Transverse colon (tissue), 4 donors: ENCODE data around the gene MPP4. TPM values are rescaled to one million over a fixed set of nuclear protein-coding genes. Genes with fewer than 3 reads are reported as not detected.

ENCODE experiments used
- DNase-seq: peaks from one replicate; pipeline ENCODE4 v3.0.0-alpha.2; 2019
- H3K27ac ChIP-seq, 4 donors: fragments of 200-600 bp; sonication (generic); 2 replicates each; pipeline ENCODE4 v1.5.1; 2016 to 2018; ENCODE audit warnings: inconsistent platforms in 4 of 4
- H3K27me3 ChIP-seq: fragments of 200-600 bp; sonication (generic); 2 replicates; pipeline ENCODE4 v1.5.1; 2017; ENCODE audit warnings: inconsistent platforms
- H3K36me3 ChIP-seq, 4 donors: fragments of 200-600 bp; sonication (generic); 2 replicates each; pipeline ENCODE4 v1.5.1; 2017 to 2019; ENCODE audit warnings: inconsistent platforms in 4 of 4
- H3K4me1 ChIP-seq, 4 donors: fragments of 200-600 bp; sonication (generic); 2 replicates each; pipeline ENCODE4 v1.5.1; 2017 to 2020; ENCODE audit warnings: inconsistent platforms in 4 of 4
- H3K4me3 ChIP-seq, 4 donors: fragments of 200-600 bp; sonication (generic); 1 replicate in 1 of 4; 2 replicates in 3 of 4; pipeline versions ENCODE4 v1.5.1 to v1.6.1; 2017 to 2019; ENCODE audit warnings: inconsistent platforms in 4 of 4
- H3K9me3 ChIP-seq, 2 donors: fragments of 200-600 bp; sonication (generic); 2 replicates each; pipeline ENCODE4 v1.5.1; 2017 to 2019; ENCODE audit warnings: inconsistent platforms in 2 of 2
- CTCF ChIP-seq, 5 experiments: fragments of 200-600 bp in 3 of 5; fragments of 450-650 bp in 2 of 5; sonication (generic) in 3 of 5; IDR thresholded peaks; 1 replicate in 2 of 5; 2 replicates in 3 of 5; pipeline ENCODE4 v1.5.1; 2016 to 2017; ENCODE audit warnings: antibody characterized with exemption in 5 of 5, inconsistent platforms in 3 of 5, mild to moderate bottlenecking in 2 of 5, moderate library complexity in 1 of 5
- EP300 ChIP-seq: sonication (generic); formaldehyde crosslinking; IDR thresholded peaks from one replicate; pipeline ENCODE4 v1.6.1; 2017; ENCODE audit warnings: antibody characterized with exemption, low read depth
- POLR2A ChIP-seq: fragments of 450-650 bp; IDR thresholded peaks from one replicate; pipeline ENCODE4 v1.6.1; 2016; ENCODE audit warnings: antibody characterized with exemption, mild to moderate bottlenecking, moderate library complexity
- POLR2AphosphoS5 ChIP-seq, 3 donors: sonication (generic); formaldehyde crosslinking; IDR thresholded peaks; one replicate each; pipeline ENCODE4 v1.6.1; 2016; ENCODE audit warnings: antibody characterized with exemption in 3 of 3
- WGBS, 2 donors: methylation state at CpG; one replicate each; pipeline ENCODE4 v1.1.5; 2018; ENCODE audit warnings: low coverage in 1 of 2; 5-methylcytosine and 5-hydroxymethylcytosine counted together
- in situ Hi-C, 4 donors: fragments of 200-750 bp; cut with MboI; loops; one replicate each; pipeline versions ENCODE4 v1.15.0 to v1.15.1; 2017; ENCODE audit warnings: low sequenced_read_pairs in 3 of 4, low pct_ligation_motif_present in 1 of 4, low pct_unique_long_range_greater_than_20kb in 1 of 4
- intact Hi-C: fragments of 100-400 bp; cut with DNase I; formaldehyde crosslinking; loops from one replicate; pipeline ENCODE4 v1.15.1; 2023; ENCODE audit warnings: low total_unique reads
- total RNA-seq, 4 donors: library from RNA; depleted of rRNA; stranded (reverse); fragments of >200 nt; gene quantifications; one replicate each; pipeline ENCODE4 v1.1.0, GENCODE V29; 2016

MPP4 gene
- total RNA-seq, 4 donors from 2014 or later, result not detected

GRCh38 chr2:201696151-201696659, 2.2 kb downstream of the MPP4 start:
- 73% methylated on average over 6 of the region's 6 CpGs for WGBS, 2 donors
- Histone ChIP-seq H3K36me3 (peaks cover 0 to 5% (median 3%) of the 10 kb centered on the region in 4 donors), H3K9me3 (no peaks in the 10 kb centered on the region), H3K27me3 (no peaks in the 10 kb centered on the region), H3K4me1 (no peaks in the 10 kb centered on the region), H3K27ac (no peak overlapping the region), H3K4me3 (no peak overlapping the region)
- intact Hi-C loops, result no loop called here
- in situ Hi-C loops, result no loop called here
- TF ChIP-seq CTCF (IDR thresholded peaks at IDR 0.05), result no peak
- no peak for TF ChIP-seq EP300
- DNase-seq, result no peak

GRCh38 chr2:201685156-201685555, 13.3 kb downstream of the MPP4 start:
- Histone ChIP-seq H3K27ac (no peak overlapping the region), H3K27me3 (no peaks in the 10 kb centered on the region), H3K4me1 (no peaks in the 10 kb centered on the region), H3K4me3 (no peak overlapping the region), H3K9me3 (no peaks in the 10 kb centered on the region), H3K36me3 (no peaks in the 10 kb centered on the region)
- no peak for DNase-seq
- in situ Hi-C loops (no loop called here), intact Hi-C loops (no loop called here)
- TF ChIP-seq CTCF (IDR thresholded peaks at IDR 0.05), result no peak
- no peak for TF ChIP-seq POLR2A
- TF ChIP-seq POLR2AphosphoS5 (IDR thresholded peaks at IDR 0.05), result no peak
- no peak for TF ChIP-seq EP300
- 89 to 100% methylated on average over 3 of the region's 3 CpGs for WGBS, 2 donors

- no peak for DNase-seq
- Histone ChIP-seq H3K4me1 (no peaks in the 10 kb centered on the region), H3K4me3 (no peak overlapping the region)
Measured at GRCh38 chr2:201680743-201681142, 17.7 kb downstream of the MPP4 start.

GRCh38 chr2:201678401-201678800, 20.0 kb downstream of the MPP4 start:
- no peak for TF ChIP-seq EP300
- TF ChIP-seq POLR2AphosphoS5 (IDR thresholded peaks at IDR 0.05), result no peak
- TF ChIP-seq POLR2A, result no peak
- no peak for TF ChIP-seq CTCF (IDR thresholded peaks at IDR 0.05)
- H3K4me1 ChIP-seq, result no peaks in the 10 kb centered on the region
- WGBS, 2 donors, result 79% methylated on average over 6 of the region's 6 CpGs; no CpG with 5 or more reads in 1 of the 2 donors
- H3K36me3 ChIP-seq, result no peaks in the 10 kb centered on the region
- intact Hi-C loops, result no loop called here
- no peak for DNase-seq
- in situ Hi-C loops, result no loop called here
- no peaks in the 10 kb centered on the region for H3K9me3 ChIP-seq
- no peak overlapping the region for H3K4me3 ChIP-seq
- H3K27ac ChIP-seq, result no peak overlapping the region
- no peaks in the 10 kb centered on the region for H3K27me3 ChIP-seq

More at GRCh38 chr2:201680743-201681142, 17.7 kb downstream of the MPP4 start:
- TF ChIP-seq POLR2A (no peak), CTCF (IDR thresholded peaks at IDR 0.05) (peak in 2 of 5 experiments; percentile 12 to 14), POLR2AphosphoS5 (IDR thresholded peaks at IDR 0.05) (no peak)
- Histone ChIP-seq H3K27me3 (no peaks in the 10 kb centered on the region), H3K9me3 (no peaks in the 10 kb centered on the region), H3K36me3 (no peaks in the 10 kb centered on the region), H3K27ac (no peak overlapping the region)
- intact Hi-C loops, result no loop called here
- WGBS, 2 donors, result 72% methylated on average over 9 of the region's 9 CpGs; no CpG with 5 or more reads in 1 of the 2 donors
- in situ Hi-C loops, result no loop called here
